GM12874 (cell line): ENCODE data around the gene CEACAM8.
A peak's percentile ranks its signal among the peaks of the same experiment; 100 is the strongest.

Source experiments
- CTCF ChIP-seq: IDR thresholded peaks from 2 replicates; pipeline ENCODE4 v1.5.1; 2011; ENCODE audit warnings: low read depth, mild to moderate bottlenecking, control low read depth, low read length, moderate library complexity; ENCODE audit not compliant: insufficient read depth

CEACAM8 gene

DNA sequence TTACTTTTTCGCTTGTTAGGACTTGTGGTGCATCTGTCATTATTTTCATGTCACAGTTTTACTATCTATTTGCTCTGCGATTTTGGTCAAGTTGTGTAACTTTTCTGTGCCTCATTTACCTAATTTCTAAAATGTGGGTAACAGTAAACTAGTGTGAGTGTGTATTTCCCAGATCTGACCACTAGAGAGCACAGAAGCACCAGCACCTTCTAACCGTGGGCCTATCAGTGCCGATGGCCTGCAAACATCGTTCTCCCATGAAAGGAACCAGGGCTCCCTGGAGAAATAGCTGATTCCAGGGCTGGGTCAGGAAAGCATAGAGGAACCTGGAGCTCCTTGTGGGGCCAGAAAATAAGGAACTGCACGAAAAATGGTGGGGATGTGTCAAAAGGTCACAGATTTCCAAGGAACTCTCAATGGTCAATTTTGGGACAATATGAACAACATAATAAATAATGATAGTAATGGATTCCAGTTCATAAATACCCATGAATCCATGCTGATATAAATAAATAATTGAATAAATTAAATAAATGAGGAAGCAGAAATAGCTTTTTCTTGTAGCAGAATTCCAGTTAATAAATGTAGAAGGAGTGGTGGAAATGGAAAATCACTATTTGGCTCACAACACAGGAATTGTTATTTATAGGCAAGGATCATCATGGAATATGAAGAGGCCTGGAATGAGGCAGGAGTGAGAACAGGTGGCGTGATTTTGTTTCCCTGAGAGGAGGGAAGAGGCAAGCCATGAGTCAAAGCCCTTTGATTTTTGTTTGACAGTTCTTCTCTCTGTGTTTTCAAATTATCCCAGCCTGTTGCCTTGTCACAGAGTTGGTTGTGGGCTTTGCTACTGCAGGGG lies 31.1 kb downstream of the CEACAM8 start:
- peak; percentile 73 for TF ChIP-seq CTCF

DNA sequence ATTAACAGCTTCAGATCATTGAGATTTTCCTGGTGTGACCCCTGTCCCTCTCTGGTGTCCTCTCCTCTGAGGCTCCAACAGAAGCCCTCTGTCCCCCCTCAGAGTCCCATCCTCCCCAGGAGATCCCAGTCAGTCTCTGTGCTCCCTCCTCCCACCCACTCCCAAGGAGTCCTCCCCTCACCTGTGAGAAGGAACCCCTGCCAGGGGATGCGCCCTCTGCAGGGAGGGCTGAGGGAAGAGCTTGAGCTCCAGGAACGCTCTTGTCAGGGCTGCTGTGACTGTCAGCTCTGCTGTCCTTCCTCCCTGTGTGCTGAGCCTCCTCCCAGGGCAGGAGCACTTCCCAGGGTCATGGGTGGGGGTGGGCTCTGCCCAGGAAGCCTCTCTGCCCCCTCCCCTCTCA lies 33.2 kb downstream of the CEACAM8 start:
- no peak for TF ChIP-seq CTCF

GRCh38 chr19:42560731-42561130 lies 34.0 kb downstream of the CEACAM8 start:
- TF ChIP-seq CTCF: no peak

DNA sequence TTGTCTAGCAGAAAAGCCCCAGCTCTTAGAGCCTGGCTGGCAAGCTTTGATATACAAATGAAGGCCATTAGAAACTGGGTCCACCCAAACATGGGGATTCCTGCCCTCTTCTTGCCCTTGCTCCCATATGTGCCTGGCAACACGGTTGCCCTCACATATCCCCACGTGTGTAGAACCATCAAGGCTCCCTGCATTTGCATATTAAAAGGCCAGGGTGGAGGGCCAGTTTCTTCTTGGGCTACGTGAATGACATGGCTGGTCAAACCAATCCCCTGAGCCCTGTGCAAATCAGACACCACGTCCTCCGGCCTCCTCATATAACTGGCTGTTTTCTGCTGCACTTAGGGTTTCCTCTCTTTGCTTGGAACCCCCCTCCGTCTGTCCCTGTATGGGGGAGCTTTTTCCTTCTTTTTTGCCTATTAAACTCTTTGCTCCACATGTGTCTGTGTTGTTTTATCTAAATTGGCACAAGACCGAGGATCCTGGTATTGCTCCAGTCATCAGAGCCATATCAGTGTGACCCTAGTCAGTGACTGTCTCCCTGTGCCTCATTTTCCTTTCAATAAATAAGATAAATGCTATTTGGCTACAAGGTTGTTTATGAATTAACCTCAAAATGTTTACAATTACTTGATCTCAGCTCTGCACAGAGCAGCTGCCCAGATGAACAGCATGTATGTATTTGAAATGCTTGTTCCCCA lies 36.1 kb downstream of the CEACAM8 start:
- no peak for TF ChIP-seq CTCF

- no peak for TF ChIP-seq CTCF
These were observed 38.9 kb downstream of the CEACAM8 start for GRCh38 chr19:42555801-42556200.

DNA sequence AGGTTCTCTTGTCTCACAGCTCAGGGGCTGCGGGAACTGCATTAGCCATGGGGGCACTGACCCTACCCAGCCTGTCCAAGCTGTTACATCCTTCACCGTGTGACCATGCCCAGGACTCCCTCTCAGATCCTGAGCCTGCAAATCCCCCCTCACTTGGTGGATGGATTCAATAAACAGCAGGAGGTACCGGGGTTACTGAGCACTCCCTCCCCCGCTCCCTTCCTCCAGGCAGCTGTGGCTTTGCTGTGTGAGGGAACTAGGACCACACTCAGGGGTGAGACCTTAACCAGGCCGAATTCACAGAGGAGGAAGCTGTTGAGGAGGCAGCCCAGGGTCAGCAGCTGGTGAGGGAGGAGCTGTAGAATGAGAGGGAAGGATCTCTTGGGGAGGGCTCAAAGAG lies 39.4 kb downstream of the CEACAM8 start:
- TF ChIP-seq CTCF: no peak

GRCh38 chr19:42554046-42554575 lies 40.6 kb downstream of the CEACAM8 start:
- no peak for TF ChIP-seq CTCF
